Renal cortex interstitium (tissue), 11 donors: Measurements from ENCODE around the gene APOBEC3A. TPM values are rescaled to one million over a fixed set of nuclear protein-coding genes. Genes with fewer than 3 reads are reported as not detected.
"Not testable (repeated sequence)": the region's sequence is repeated elsewhere in the genome, so short reads cannot be mapped to it uniquely, and the experiment has no call there.

ENCODE experiments used
- DNase-seq, 11 donors: peaks; one replicate each; pipeline ENCODE4 v3.0.0-alpha.2; 2013; ENCODE audit warnings: low read depth in 9 of 11, low spot score in 4 of 11; ENCODE audit errors: extremely low read depth in 1 of 11
- polyA plus RNA-seq, 3 donors: library from polyadenylated mRNA; unstranded; fragments of 120-200 nt; gene quantifications; one replicate each; pipeline ENCODE4 v1.2.1, GENCODE V29; 2013; ENCODE audit not compliant: insufficient read length in 3 of 3

Gene APOBEC3A
- polyA plus RNA-seq, 3 donors, result 0.22 to 0.61 (median 0.42) TPM

GRCh38 chr22:38996105-38996504 is 38.7 kb downstream of the APOBEC3A start:
- DNase-seq, result no peak

- DNase-seq, result no peak
These were observed 40.1 kb downstream of the APOBEC3A start for GRCh38 chr22:38997518-38997917.

GRCh38 chr22:39003165-39003638 is 45.8 kb downstream of the APOBEC3A start:
- DNase-seq, result peak in 8 of 11 donors; percentile 63 to 77 (median 71)

- DNase-seq, result no peak
These were observed 49.8 kb downstream of the APOBEC3A start for GRCh38 chr22:39007177-39007576.

GRCh38 chr22:39008271-39008850 is 51.0 kb downstream of the APOBEC3A start:
- DNase-seq, result not testable (repeated sequence)

- DNase-seq, result no peak
These were observed 53.5 kb downstream of the APOBEC3A start for GRCh38 chr22:39010946-39011345.

Other genes starting within 250 kb of the APOBEC3A start
- gene SUN2, start 201.6 kb upstream of the APOBEC3A start, polyA plus RNA-seq, result 10 to 100 TPM; 50.4 to 72.6 (median 66.3) TPM
- 10 to 100 TPM; 32.7 to 39.7 (median 38.3) TPM for gene DNAL4, start 163.5 kb upstream of the APOBEC3A start, polyA plus RNA-seq
- gene NPTXR, start 113.6 kb upstream of the APOBEC3A start, polyA plus RNA-seq, result 1 to 10 TPM; 3.7 to 5.5 (median 4.3) TPM
- 10 to 100 TPM; 34.6 to 45.5 (median 44.8) TPM for gene CBX6, start 85.4 kb upstream of the APOBEC3A start, polyA plus RNA-seq
- gene APOBEC3B, start 24.7 kb downstream of the APOBEC3A start, polyA plus RNA-seq, result 1 to 10 TPM; 5.9 to 7.6 (median 6.5) TPM
- 10 to 100 TPM in 2 of 3 donors, 1 to 10 TPM in 1; 9.6 to 10.6 (median 10.2) TPM for gene APOBEC3C, start 56.6 kb downstream of the APOBEC3A start, polyA plus RNA-seq
- 1 to 10 TPM in 2 of 3 donors, under 1 TPM in 1; 0.46 to 1.8 (median 1.2) TPM for gene APOBEC3D, start 63.5 kb downstream of the APOBEC3A start, polyA plus RNA-seq
- 1 to 10 TPM; 7.6 to 9.7 (median 8.2) TPM for gene APOBEC3F, start 83.3 kb downstream of the APOBEC3A start, polyA plus RNA-seq
- gene APOBEC3G, start 119.7 kb downstream of the APOBEC3A start, polyA plus RNA-seq, result 1 to 10 TPM; 5.5 to 8.8 (median 8.3) TPM
- gene APOBEC3H, start 139.6 kb downstream of the APOBEC3A start, polyA plus RNA-seq, result under 1 TPM in 2 of 3 donors, not detected in 1; 0.13 to 0.26 TPM
- gene CBX7, start 195.1 kb downstream of the APOBEC3A start, polyA plus RNA-seq, result 10 to 100 TPM in 1 of 3 donors, 1 to 10 TPM in 2; 7.1 to 13.8 (median 8.1) TPM